ENCODE measurements around the gene SH3YL1. TPM values are rescaled to one million over a fixed set of nuclear protein-coding genes. Genes with fewer than 3 reads are reported as not detected.
A peak's percentile ranks its signal among the peaks of the same experiment; 100 is the strongest.

Gene SH3YL1
- total RNA-seq, 2 donors from 2014 or later: 72.4 to 117 TPM

DNA sequence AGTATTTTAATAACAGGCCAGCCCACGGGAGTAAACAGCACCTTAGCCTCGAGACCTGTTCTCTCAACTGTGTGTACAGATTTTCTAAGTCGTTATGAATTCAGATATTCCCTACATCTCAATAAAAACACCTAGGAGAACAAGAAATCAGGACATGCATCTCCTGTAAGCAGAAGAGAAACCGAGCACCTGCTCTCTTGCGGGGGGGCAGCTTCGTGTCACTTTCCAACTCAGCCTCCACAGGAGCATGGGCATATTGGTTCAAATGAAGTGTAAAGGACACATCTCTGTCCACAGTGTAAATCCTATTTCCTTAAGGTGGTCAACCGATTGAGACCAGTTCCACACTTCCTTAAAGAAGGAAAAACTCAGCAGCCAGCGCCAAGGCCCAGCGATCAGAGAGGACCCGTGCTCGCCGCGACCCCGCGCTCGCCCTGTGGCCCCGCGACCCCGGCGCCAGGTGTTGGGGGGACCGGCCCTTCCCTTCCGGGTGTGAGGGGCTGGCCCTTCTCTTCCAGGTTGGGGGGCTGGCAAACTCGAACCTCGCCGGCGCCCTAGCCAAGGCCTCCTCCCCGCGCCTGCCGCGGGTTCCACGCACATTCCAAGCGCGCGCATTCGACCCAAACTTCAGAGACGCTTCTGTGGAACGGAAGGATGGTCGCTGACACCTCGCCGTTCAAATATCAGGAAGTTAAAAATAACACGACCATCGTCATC lies 652 bp downstream of the SH3YL1 start:
- Histone ChIP-seq H3K36me3 (no peaks in the 10 kb centered on the region), H3K9me3 (no peaks in the 10 kb centered on the region), H3K4me1 (replicated peaks) (no peaks in the 10 kb centered on the region), H3K27ac (peak overlapping the region; percentile 92 to 93), H3K4me3 (peak overlapping the region; percentile 72 to 80), H3K27me3 (replicated peaks; ENCODE audit: insufficient read depth) (no peaks in the 10 kb centered on the region)
- no peak for TF ChIP-seq POLR2A (IDR thresholded peaks at IDR 0.05)
- 13% methylated on average over 30 of the region's 42 CpGs for WGBS
- DNase-seq (ENCODE audit: low spot score): peak; percentile 19
- intact Hi-C loops (cut with DNase I): loop anchor here (10.0 kb wide), 2 partner anchors 412 to 1552 kb away; partner anchors contain the start of gene TMEM18

DNA sequence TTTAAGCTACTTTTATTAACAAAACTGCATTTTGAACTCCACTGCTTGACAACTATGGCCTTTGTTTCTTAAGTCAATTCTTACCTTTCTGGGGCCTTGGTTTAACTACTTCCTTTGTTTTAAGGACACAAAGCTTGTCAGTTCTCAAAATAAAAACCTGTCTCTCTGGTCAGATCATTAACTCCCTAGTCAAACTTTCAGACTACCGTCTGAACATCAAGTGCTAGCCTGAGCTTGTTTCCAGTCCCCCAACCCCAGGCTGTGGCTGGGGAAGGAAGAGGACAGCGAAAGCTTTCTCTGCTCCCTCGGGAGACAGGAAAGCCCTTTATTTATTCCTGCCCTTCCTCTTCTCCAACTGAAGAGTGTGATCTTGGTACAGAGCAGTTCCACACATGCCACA lies 1.7 kb downstream of the SH3YL1 start:
- WGBS: 26% methylated on average over 3 of the region's 3 CpGs
- intact Hi-C loops (cut with DNase I): loop anchor here (10.0 kb wide), 2 partner anchors 413 to 1553 kb away; partner anchors contain the start of gene TMEM18
- Histone ChIP-seq H3K27me3 (replicated peaks; ENCODE audit: insufficient read depth) (no peaks in the 10 kb centered on the region), H3K4me1 (replicated peaks) (no peaks in the 10 kb centered on the region), H3K9me3 (no peaks in the 10 kb centered on the region), H3K27ac (peak overlapping the region; percentile 59 to 92), H3K36me3 (no peaks in the 10 kb centered on the region), H3K4me3 (peak overlapping the region in 1 of 2 donors; percentile 8)
- no peak for DNase-seq (ENCODE audit: low spot score)
- TF ChIP-seq, protein P1, sequence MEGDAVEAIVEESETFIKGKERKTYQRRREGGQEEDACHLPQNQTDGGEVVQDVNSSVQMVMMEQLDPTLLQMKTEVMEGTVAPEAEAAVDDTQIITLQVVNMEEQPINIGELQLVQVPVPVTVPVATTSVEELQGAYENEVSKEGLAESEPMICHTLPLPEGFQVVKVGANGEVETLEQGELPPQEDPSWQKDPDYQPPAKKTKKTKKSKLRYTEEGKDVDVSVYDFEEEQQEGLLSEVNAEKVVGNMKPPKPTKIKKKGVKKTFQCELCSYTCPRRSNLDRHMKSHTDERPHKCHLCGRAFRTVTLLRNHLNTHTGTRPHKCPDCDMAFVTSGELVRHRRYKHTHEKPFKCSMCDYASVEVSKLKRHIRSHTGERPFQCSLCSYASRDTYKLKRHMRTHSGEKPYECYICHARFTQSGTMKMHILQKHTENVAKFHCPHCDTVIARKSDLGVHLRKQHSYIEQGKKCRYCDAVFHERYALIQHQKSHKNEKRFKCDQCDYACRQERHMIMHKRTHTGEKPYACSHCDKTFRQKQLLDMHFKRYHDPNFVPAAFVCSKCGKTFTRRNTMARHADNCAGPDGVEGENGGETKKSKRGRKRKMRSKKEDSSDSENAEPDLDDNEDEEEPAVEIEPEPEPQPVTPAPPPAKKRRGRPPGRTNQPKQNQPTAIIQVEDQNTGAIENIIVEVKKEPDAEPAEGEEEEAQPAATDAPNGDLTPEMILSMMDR (IDR thresholded peaks at IDR 0.05): no peak
- TF ChIP-seq POLR2A (IDR thresholded peaks at IDR 0.05) (no peak), POLR2AphosphoS5 (IDR thresholded peaks at IDR 0.05) (peak; percentile 41)

DNA sequence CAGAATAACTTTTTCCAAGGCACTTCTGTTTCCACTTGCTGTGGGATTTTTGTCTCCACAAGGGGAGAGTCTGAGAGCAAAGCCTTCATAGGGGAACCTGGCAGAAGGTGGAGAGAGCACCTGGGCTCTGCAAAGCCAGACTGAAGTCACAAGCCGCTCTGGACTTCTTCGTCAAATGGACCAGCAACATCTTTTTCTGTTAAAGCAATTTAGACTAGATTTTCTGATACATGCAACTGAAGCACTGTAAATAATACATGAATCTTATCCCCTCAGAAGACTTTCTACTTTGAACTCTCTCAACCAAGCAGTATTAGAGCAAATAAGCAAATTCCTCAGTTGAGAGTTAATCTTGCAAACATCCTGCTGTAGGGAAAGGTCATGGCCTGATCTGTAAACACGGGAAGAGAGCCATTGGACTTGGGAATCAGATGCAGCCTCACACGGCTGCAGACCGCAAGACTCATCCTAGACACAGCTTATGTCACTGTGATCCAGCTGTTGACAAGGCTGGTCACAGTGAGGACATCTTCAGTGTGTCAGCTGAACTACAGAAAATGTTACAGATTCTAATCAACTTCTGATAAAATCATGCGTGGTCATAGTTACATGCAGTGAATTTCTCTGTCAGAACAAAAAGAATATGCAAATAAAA lies 3.2 kb downstream of the SH3YL1 start:
- Histone ChIP-seq H3K9me3 (no peaks in the 10 kb centered on the region), H3K27me3 (replicated peaks; ENCODE audit: insufficient read depth) (no peaks in the 10 kb centered on the region), H3K36me3 (no peaks in the 10 kb centered on the region), H3K27ac (no peak overlapping the region), H3K4me3 (no peak overlapping the region), H3K4me1 (replicated peaks) (no peaks in the 10 kb centered on the region)
- DNase-seq (ENCODE audit: low spot score): no peak
- WGBS: 57% methylated on average over 6 of the region's 6 CpGs
- intact Hi-C loops (cut with DNase I): loop anchor here (10.0 kb wide), 2 partner anchors 414 to 1554 kb away; partner anchors contain the start of gene TMEM18
- TF ChIP-seq POLR2AphosphoS5 (IDR thresholded peaks at IDR 0.05) (no peak), POLR2A (IDR thresholded peaks at IDR 0.05) (no peak)
- TF ChIP-seq, protein P1 (IDR thresholded peaks at IDR 0.05): no peak

DNA sequence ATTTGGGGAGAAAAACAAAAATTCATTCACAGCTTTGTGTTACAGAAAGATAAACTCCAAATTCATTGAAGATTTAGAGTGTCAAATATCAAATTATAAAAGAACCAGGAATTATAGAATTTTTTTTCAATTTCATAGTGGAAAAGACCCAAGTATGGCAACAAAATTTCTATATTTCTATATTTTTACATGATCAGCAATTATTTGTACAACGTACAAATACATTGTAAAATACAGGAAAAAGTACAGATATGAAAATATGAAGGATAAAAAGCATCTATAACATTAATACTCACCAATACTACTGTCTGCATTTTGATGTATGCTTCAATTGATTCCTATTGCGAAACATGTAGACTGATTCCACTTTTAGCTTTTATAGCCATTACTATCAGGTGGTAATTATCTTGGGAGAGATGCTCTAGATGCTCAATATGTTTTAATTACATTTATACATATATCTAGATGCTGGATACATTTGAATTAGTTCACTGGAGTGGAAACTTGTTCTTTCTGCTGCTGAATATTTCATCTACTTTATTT lies 4.0 kb downstream of the SH3YL1 start:
- no peaks in the 10 kb centered on the region for H3K9me3 ChIP-seq
- intact Hi-C loops (cut with DNase I): loop anchor here (10.0 kb wide), 2 partner anchors 415 to 1555 kb away; partner anchors contain the start of gene TMEM18
- no peaks in the 10 kb centered on the region for H3K4me1 ChIP-seq (replicated peaks)
- H3K36me3 ChIP-seq: no peaks in the 10 kb centered on the region
- no peak for DNase-seq (ENCODE audit: low spot score)
- no peaks in the 10 kb centered on the region for H3K27me3 ChIP-seq (replicated peaks; ENCODE audit: insufficient read depth)
- no peak for TF ChIP-seq POLR2AphosphoS5 (IDR thresholded peaks at IDR 0.05)
- TF ChIP-seq, protein P1 (IDR thresholded peaks at IDR 0.05): no peak
- no peak for TF ChIP-seq POLR2A (IDR thresholded peaks at IDR 0.05)
- whole genome bisulfite sequencing: 95% methylated on average over 2 of the region's 2 CpGs
- no peak overlapping the region for H3K4me3 ChIP-seq
- no peak overlapping the region for H3K27ac ChIP-seq

DNA sequence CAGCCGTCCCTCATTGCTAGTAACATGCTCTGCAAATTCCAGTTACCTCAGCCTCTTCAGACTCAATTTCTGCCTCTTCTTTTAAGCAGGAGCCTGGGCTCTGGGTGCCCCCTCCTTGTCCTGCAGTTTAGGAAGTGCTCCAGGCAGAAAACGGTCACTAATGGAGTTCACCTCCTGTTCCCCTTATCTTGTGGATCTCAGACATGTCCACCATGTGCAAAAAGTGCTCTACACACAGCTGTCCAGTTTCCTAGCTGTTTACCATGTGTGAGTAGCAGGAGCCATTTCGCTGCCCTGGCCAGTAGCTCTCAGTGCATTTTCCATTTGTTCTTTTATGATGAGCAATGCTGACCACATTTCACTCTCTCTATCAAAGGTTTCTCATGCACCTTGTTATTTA lies 4.9 kb downstream of the SH3YL1 start:
- intact Hi-C loops (cut with DNase I): no loop called here
- no peak overlapping the region for H3K27ac ChIP-seq
- H3K4me1 ChIP-seq (replicated peaks): no peaks in the 10 kb centered on the region
- no peak for DNase-seq (ENCODE audit: low spot score)
- no peaks in the 10 kb centered on the region for H3K9me3 ChIP-seq
- WGBS: 83% methylated on average over 3 of the region's 3 CpGs
- no peaks in the 10 kb centered on the region for H3K36me3 ChIP-seq
- H3K4me3 ChIP-seq: no peak overlapping the region
- TF ChIP-seq, protein P1 (IDR thresholded peaks at IDR 0.05): no peak
- TF ChIP-seq POLR2AphosphoS5 (IDR thresholded peaks at IDR 0.05) (no peak), POLR2A (IDR thresholded peaks at IDR 0.05) (no peak)
- no peaks in the 10 kb centered on the region for H3K27me3 ChIP-seq (replicated peaks; ENCODE audit: insufficient read depth)

Measured in prostate gland (tissue), 2 donors.